Activated CD4-positive, CD25-positive, alpha-beta regulatory T cell (primary cell): ENCODE data around the gene DOHH.
A peak's percentile ranks its signal among the peaks of the same experiment; 100 is the strongest.

ENCODE experiments used
- DNase-seq, 4 experiments: peaks; one replicate each; lab custom pipeline; 2025; lab: John Stamatoyannopoulos, UW

The DOHH gene

GRCh38 chr19:3478409-3479176 is 21.9 kb downstream of the DOHH start:
- DNase-seq = no peak

- DNase-seq = no peak
These were observed 22.5 kb downstream of the DOHH start for GRCh38 chr19:3477951-3478350.

- no peak for DNase-seq
These were observed 23.0 kb downstream of the DOHH start for GRCh38 chr19:3477506-3477905.

- DNase-seq = no peak
These were observed 23.6 kb downstream of the DOHH start for GRCh38 chr19:3476830-3477229.

- DNase-seq = no peak
These were observed 25.0 kb downstream of the DOHH start for GRCh38 chr19:3475449-3475848.

GRCh38 chr19:3474614-3475013 is 25.9 kb downstream of the DOHH start:
- no peak for DNase-seq

- DNase-seq = no peak
These were observed 26.5 kb downstream of the DOHH start for GRCh38 chr19:3474010-3474409.

- DNase-seq = peak in 1 of 4 experiments; percentile 23
These were observed 28.4 kb downstream of the DOHH start for GRCh38 chr19:3471954-3472655.

GRCh38 chr19:3470500-3471128 is 29.9 kb downstream of the DOHH start:
- DNase-seq = no peak

- DNase-seq = no peak
These were observed 30.6 kb downstream of the DOHH start for GRCh38 chr19:3469638-3470499.

- no peak for DNase-seq
These were observed 32.3 kb downstream of the DOHH start for GRCh38 chr19:3468211-3468610.

- DNase-seq = no peak
These were observed 32.9 kb downstream of the DOHH start for GRCh38 chr19:3467437-3468198.

- no peak for DNase-seq
These were observed 33.8 kb downstream of the DOHH start for GRCh38 chr19:3466635-3467034.

GRCh38 chr19:3465552-3465951 is 34.9 kb downstream of the DOHH start:
- DNase-seq = no peak

GRCh38 chr19:3464587-3465235 is 35.8 kb downstream of the DOHH start:
- DNase-seq = no peak

GRCh38 chr19:3463714-3464586 is 36.5 kb downstream of the DOHH start:
- DNase-seq = no peak

GRCh38 chr19:3462991-3463713 is 37.3 kb downstream of the DOHH start:
- no peak for DNase-seq

- no peak for DNase-seq
These were observed 40.4 kb downstream of the DOHH start for GRCh38 chr19:3459965-3460582.
